ENCODE results near the gene CIPC.

CIPC gene

GRCh38 chr14:77071938-77072388 is 26.1 kb upstream of the CIPC start:
- in situ Hi-C loops (cut with HindIII; ENCODE audit: low sequenced_read_pairs): no loop called here
- TF ChIP-seq CTCF (IDR thresholded peaks at IDR 0.05; ENCODE audit: low read depth, low read length): no peak
- H3K4me3 ChIP-seq (ENCODE audit: low read depth, low read length): no peak overlapping the region
- DNase-seq (ENCODE audit: low read depth, low spot score): no peak

GRCh38 chr14:77074969-77075368 is 23.1 kb upstream of the CIPC start:
- H3K4me3 ChIP-seq (ENCODE audit: low read depth, low read length): no peak overlapping the region
- no peak for TF ChIP-seq CTCF (IDR thresholded peaks at IDR 0.05; ENCODE audit: low read depth, low read length)
- in situ Hi-C loops (cut with HindIII; ENCODE audit: low sequenced_read_pairs): no loop called here
- no peak for DNase-seq (ENCODE audit: low read depth, low spot score)

DNA sequence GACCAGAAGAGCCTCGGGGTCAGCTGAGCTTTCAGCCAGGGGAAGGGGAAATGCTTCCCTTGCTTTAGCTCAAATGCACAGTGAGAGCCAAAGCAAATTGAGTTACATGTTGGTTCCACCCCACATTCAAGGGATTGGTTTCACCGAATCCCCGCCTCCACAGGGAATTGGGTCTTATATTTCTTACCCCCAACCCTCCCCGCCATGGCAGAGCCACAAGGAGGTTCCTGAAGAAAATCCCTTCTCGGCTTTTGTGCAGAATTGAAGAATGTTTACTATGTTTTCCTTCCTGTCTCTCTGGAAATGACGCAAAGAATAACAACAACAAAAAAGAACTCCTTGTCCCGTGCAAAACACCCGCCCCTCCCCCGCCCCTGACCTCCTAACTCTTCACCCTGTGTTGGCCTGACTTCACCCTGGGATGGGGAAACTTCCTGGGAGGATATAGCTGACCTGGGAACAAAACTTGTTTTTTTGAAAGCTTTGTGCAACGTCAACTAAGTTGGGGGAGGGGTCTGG is 21.9 kb upstream of the CIPC start:
- no peak overlapping the region for H3K4me3 ChIP-seq (ENCODE audit: low read depth, low read length)
- no peak for DNase-seq (ENCODE audit: low read depth, low spot score)
- TF ChIP-seq CTCF (IDR thresholded peaks at IDR 0.05; ENCODE audit: low read depth, low read length): no peak
- in situ Hi-C loops (cut with HindIII; ENCODE audit: low sequenced_read_pairs): no loop called here

- no peak for DNase-seq (ENCODE audit: low read depth, low spot score)
- no peak for TF ChIP-seq CTCF (IDR thresholded peaks at IDR 0.05; ENCODE audit: low read depth, low read length)
- in situ Hi-C loops (cut with HindIII; ENCODE audit: low sequenced_read_pairs): no loop called here
- H3K4me3 ChIP-seq (ENCODE audit: low read depth, low read length): no peak overlapping the region
These were observed 21.0 kb upstream of the CIPC start for GRCh38 chr14:77077040-77077439.

- DNase-seq (ENCODE audit: low read depth, low spot score): no peak
- no peak for TF ChIP-seq CTCF (IDR thresholded peaks at IDR 0.05; ENCODE audit: low read depth, low read length)
- no peak overlapping the region for H3K4me3 ChIP-seq (ENCODE audit: low read depth, low read length)
- in situ Hi-C loops (cut with HindIII; ENCODE audit: low sequenced_read_pairs): no loop called here
These were observed 15.7 kb upstream of the CIPC start for GRCh38 chr14:77082356-77082755.

DNA sequence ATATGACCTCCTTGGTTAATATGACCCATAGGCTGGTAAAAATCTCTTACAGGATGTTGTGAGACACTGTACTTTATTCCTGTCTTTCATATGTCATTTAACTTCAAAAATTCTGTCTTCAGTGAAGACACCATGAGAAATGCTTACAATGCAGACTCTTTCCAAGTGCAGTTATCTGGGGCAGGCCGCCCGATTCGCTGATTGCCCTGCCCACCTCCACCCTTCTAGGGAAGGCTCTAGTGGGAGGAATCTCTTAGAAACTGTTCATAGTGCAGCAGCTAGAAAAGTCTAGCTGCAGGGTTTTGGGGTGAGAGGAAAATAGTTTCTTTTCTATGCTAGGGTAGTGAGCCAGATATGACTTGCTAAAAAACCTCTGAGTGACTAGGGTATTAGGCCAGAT is 15.0 kb upstream of the CIPC start:
- H3K4me3 ChIP-seq (ENCODE audit: low read depth, low read length): no peak overlapping the region
- no peak for TF ChIP-seq CTCF (IDR thresholded peaks at IDR 0.05; ENCODE audit: low read depth, low read length)
- in situ Hi-C loops (cut with HindIII; ENCODE audit: low sequenced_read_pairs): no loop called here
- DNase-seq (ENCODE audit: low read depth, low spot score): no peak

- in situ Hi-C loops (cut with HindIII; ENCODE audit: low sequenced_read_pairs): no loop called here
- H3K4me3 ChIP-seq (ENCODE audit: low read depth, low read length): no peak overlapping the region
- no peak for DNase-seq (ENCODE audit: low read depth, low spot score)
- no peak for TF ChIP-seq CTCF (IDR thresholded peaks at IDR 0.05; ENCODE audit: low read depth, low read length)
These were observed 13.1 kb upstream of the CIPC start for GRCh38 chr14:77084985-77085384.

Data from astrocyte of the spinal cord (primary cell).